GM23338 (cell line): ENCODE data around the gene TAF1D. TPM values are rescaled to one million over a fixed set of nuclear protein-coding genes. Genes with fewer than 3 reads are reported as not detected.

ENCODE experiments used
- ATAC-seq: fragments of 200-7000 bp; cut with Tn5 transposase; 3 replicates; pipeline ENCODE4 v1.9.1; 2020
- DNase-seq: peaks from one replicate; pipeline ENCODE4 v3.0.0-alpha.2; 2015; ENCODE audit warnings: low spot score
- H2AFZ ChIP-seq: fragments of 200-600 bp; sonication (generic); 2 replicates; pipeline ENCODE4 v1.8.0; 2016; ENCODE audit warnings: antibody characterized with exemption, mild to moderate bottlenecking, moderate library complexity
- H3F3A ChIP-seq: fragments of 200-600 bp; sonication (generic); replicated peaks from 2 replicates; pipeline ENCODE4 v1.8.0; 2017; ENCODE audit warnings: antibody characterized with exemption, mixed run types, low read depth
- H3K27ac ChIP-seq: fragments of 200-600 bp; sonication (generic); 2 replicates; pipeline ENCODE4 v1.6.1; 2016; ENCODE audit warnings: low read depth
- H3K27me3 ChIP-seq: fragments of 200-600 bp; sonication (generic); 2 replicates; pipeline ENCODE4 v1.8.0; 2016; ENCODE audit warnings: mild to moderate bottlenecking, mixed run types, moderate library complexity; ENCODE audit not compliant: insufficient read depth
- H3K36me3 ChIP-seq: fragments of 200-600 bp; sonication (generic); 2 replicates; pipeline ENCODE4 v1.8.0; 2016; ENCODE audit warnings: mild to moderate bottlenecking; ENCODE audit not compliant: insufficient read depth
- H3K4me1 ChIP-seq: fragments of 200-600 bp; sonication (generic); 2 replicates; pipeline ENCODE4 v1.8.0; 2016; ENCODE audit warnings: mild to moderate bottlenecking, moderate library complexity; ENCODE audit not compliant: insufficient read depth
- H3K4me2 ChIP-seq: fragments of 200-600 bp; sonication (generic); 2 replicates; pipeline ENCODE4 v1.7.1; 2017; ENCODE audit warnings: mixed run types
- H3K4me3 ChIP-seq: fragments of 200-600 bp; sonication (generic); 2 replicates; pipeline ENCODE4 v1.6.1; 2016; ENCODE audit warnings: mixed run types
- H3K79me2 ChIP-seq: fragments of 200-600 bp; sonication (generic); replicated peaks from 2 replicates; pipeline ENCODE4 v1.8.0; 2017; ENCODE audit warnings: mild to moderate bottlenecking; ENCODE audit not compliant: insufficient read depth
- H3K9me2 ChIP-seq: fragments of 200-600 bp; sonication (generic); 2 replicates; pipeline ENCODE4 v1.8.0; 2017; ENCODE audit not compliant: insufficient read depth
- H4K20me1 ChIP-seq: fragments of 200-600 bp; sonication (generic); replicated peaks from 2 replicates; pipeline ENCODE4 v1.8.0; 2017; ENCODE audit warnings: mild to moderate bottlenecking; ENCODE audit not compliant: insufficient read depth
- H3K27ac Mint-ChIP-seq: 2 replicates; pipeline ENCODE4 v1.8.0; 2020; ENCODE audit warnings: inconsistent platforms, mild to moderate bottlenecking, moderate library complexity, mixed read lengths
- H3K27me3 Mint-ChIP-seq: 3 replicates; pipeline ENCODE4 v1.8.0; 2022; ENCODE audit warnings: low read depth, mild to moderate bottlenecking, moderate library complexity, mixed read lengths, inconsistent platforms; ENCODE audit not compliant: insufficient read depth, poor library complexity
- H3K36me3 Mint-ChIP-seq: 3 replicates; pipeline ENCODE4 v1.8.0; 2021; ENCODE audit warnings: low read depth, mild to moderate bottlenecking, inconsistent platforms, moderate library complexity, mixed read lengths
- H3K4me1 Mint-ChIP-seq: 3 replicates; pipeline ENCODE4 v1.8.0; 2020; ENCODE audit warnings: mild to moderate bottlenecking, inconsistent platforms, mixed read lengths
- H3K4me3 Mint-ChIP-seq: 3 replicates; pipeline ENCODE4 v1.8.0; 2021; ENCODE audit warnings: moderate library complexity, mild to moderate bottlenecking, inconsistent platforms, mixed read lengths
- H3K9me3 Mint-ChIP-seq: 3 replicates; pipeline ENCODE4 v1.8.0; 2020; ENCODE audit warnings: moderate library complexity, mild to moderate bottlenecking, inconsistent platforms, mixed read lengths
- EZH2 ChIP-seq: fragments of 200-600 bp; sonication (generic); IDR thresholded peaks from one replicate; pipeline ENCODE4 v1.8.0; 2017; ENCODE audit warnings: antibody characterized with exemption, mild to moderate bottlenecking, low read depth; ENCODE audit not compliant: unreplicated experiment
- JUNB ChIP-seq: IDR thresholded peaks from one replicate; pipeline ENCODE4 v1.6.1; 2016; ENCODE audit warnings: antibody characterized with exemption; ENCODE audit not compliant: unreplicated experiment
- REST ChIP-seq: IDR thresholded peaks from one replicate; pipeline ENCODE4 v1.6.1; 2018; ENCODE audit warnings: antibody characterized with exemption; ENCODE audit not compliant: unreplicated experiment
- ZNF114 ChIP-seq: fragments of 250-450 bp; sonication (Bioruptor Pico); IDR thresholded peaks from 2 replicates; pipeline ENCODE4 v1.5.0; 2020; ENCODE audit warnings: mild to moderate bottlenecking, moderate library complexity
- polyA plus RNA-seq: library from polyadenylated mRNA; unstranded; fragments of >200 nt; fragmentation: Nextera tagmentation; extraction: Ambion mirVana; gene quantifications from 2 replicates; pipeline ENCODE4 v1.2.1, GENCODE V29; 2016
- total RNA-seq: library from RNA; depleted of rRNA; stranded (reverse); fragments of >200 nt; shearing (Covaris generic); gene quantifications from 2 replicates; pipeline ENCODE4 v1.2.3, GENCODE V29; 2014
- TF ChIP-seq, protein P1 (sequence below): fragments of 250-450 bp; sonication (Bioruptor Pico); IDR thresholded peaks from 2 replicates; pipeline ENCODE4 v1.5.0; 2020; ENCODE audit warnings: mild to moderate bottlenecking, moderate library complexity

The TAF1D gene
- total and polyA plus RNA-seq, 2 experiments from 2014 or later: 240 to 246 TPM

- TF ChIP-seq, protein P1, sequence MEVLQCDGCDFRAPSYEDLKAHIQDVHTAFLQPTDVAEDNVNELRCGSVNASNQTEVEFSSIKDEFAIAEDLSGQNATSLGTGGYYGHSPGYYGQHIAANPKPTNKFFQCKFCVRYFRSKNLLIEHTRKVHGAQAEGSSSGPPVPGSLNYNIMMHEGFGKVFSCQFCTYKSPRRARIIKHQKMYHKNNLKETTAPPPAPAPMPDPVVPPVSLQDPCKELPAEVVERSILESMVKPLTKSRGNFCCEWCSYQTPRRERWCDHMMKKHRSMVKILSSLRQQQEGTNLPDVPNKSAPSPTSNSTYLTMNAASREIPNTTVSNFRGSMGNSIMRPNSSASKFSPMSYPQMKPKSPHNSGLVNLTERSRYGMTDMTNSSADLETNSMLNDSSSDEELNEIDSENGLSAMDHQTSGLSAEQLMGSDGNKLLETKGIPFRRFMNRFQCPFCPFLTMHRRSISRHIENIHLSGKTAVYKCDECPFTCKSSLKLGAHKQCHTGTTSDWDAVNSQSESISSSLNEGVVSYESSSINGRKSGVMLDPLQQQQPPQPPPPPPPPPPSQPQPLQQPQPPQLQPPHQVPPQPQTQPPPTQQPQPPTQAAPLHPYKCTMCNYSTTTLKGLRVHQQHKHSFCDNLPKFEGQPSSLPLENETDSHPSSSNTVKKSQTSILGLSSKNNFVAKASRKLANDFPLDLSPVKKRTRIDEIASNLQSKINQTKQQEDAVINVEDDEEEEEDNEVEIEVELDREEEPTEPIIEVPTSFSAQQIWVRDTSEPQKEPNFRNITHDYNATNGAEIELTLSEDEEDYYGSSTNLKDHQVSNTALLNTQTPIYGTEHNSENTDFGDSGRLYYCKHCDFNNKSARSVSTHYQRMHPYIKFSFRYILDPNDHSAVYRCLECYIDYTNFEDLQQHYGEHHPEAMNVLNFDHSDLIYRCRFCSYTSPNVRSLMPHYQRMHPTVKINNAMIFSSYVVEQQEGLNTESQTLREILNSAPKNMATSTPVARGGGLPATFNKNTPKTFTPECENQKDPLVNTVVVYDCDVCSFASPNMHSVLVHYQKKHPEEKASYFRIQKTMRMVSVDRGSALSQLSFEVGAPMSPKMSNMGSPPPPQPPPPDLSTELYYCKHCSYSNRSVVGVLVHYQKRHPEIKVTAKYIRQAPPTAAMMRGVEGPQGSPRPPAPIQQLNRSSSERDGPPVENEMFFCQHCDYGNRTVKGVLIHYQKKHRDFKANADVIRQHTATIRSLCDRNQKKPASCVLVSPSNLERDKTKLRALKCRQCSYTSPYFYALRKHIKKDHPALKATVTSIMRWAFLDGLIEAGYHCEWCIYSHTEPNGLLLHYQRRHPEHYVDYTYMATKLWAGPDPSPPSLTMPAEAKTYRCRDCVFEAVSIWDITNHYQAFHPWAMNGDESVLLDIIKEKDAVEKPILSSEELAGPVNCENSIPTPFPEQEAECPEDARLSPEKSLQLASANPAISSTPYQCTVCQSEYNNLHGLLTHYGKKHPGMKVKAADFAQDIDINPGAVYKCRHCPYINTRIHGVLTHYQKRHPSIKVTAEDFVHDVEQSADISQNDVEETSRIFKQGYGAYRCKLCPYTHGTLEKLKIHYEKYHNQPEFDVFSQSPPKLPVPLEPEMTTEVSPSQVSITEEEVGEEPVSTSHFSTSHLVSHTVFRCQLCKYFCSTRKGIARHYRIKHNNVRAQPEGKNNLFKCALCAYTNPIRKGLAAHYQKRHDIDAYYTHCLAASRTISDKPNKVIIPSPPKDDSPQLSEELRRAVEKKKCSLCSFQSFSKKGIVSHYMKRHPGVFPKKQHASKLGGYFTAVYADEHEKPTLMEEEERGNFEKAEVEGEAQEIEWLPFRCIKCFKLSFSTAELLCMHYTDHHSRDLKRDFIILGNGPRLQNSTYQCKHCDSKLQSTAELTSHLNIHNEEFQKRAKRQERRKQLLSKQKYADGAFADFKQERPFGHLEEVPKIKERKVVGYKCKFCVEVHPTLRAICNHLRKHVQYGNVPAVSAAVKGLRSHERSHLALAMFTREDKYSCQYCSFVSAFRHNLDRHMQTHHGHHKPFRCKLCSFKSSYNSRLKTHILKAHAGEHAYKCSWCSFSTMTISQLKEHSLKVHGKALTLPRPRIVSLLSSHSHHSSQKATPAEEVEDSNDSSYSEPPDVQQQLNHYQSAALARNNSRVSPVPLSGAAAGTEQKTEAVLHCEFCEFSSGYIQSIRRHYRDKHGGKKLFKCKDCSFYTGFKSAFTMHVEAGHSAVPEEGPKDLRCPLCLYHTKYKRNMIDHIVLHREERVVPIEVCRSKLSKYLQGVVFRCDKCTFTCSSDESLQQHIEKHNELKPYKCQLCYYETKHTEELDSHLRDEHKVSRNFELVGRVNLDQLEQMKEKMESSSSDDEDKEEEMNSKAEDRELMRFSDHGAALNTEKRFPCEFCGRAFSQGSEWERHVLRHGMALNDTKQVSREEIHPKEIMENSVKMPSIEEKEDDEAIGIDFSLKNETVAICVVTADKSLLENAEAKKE: no peak
- no peak for TF ChIP-seq EZH2
Observed at GRCh38 chr11:93773601-93774200, 32.4 kb upstream of the TAF1D start (continued).

- Mint-ChIP-seq H3K4me3 (no peak overlapping the region), H3K9me3 (peaks cover 28% of the 10 kb centered on the region), H3K27me3 (peaks cover 5% of the 10 kb centered on the region), H3K36me3 (peaks cover 19% of the 10 kb centered on the region), H3K4me1 (no peaks in the 10 kb centered on the region), H3K27ac (no peak overlapping the region)
- Histone ChIP-seq H3F3A (no peaks in the 10 kb centered on the region), H2AFZ (no peak overlapping the region), H3K4me3 (no peak overlapping the region), H3K27me3 (no peaks in the 10 kb centered on the region), H4K20me1 (no peaks in the 10 kb centered on the region), H3K9me2 (0 out of 2 replicates have a peak, but pooled peaks cover 6% of the 10 kb centered on the region), H3K79me2 (no peaks in the 10 kb centered on the region), H3K4me1 (no peaks in the 10 kb centered on the region; the same call in 1 of the 2 replicates), H3K4me2 (no peak overlapping the region), H3K36me3 (no peaks in the 10 kb centered on the region), H3K27ac (no peak overlapping the region)
- DNase-seq (peak; percentile 13), ATAC-seq (peak; percentile 72)
- no peak for TF ChIP-seq ZNF114 (CRISPR knock-in tag)
- no peak for TF ChIP-seq JUNB
- peak; percentile 68 for TF ChIP-seq REST
Observed at GRCh38 chr11:93773045-93773477, 31.8 kb upstream of the TAF1D start.
